Fibroblast of lung (primary cell): ENCODE data around the gene PRUNE2. TPM values are rescaled to one million over a fixed set of nuclear protein-coding genes. Genes with fewer than 3 reads are reported as not detected.

Experiments
- DNase-seq, 2 donors: peaks; one replicate each; pipeline versions ENCODE4 v3.0.0 to v3.0.0-alpha.2; 2010; ENCODE audit warnings: low read depth in 2 of 2
- H2AFZ ChIP-seq: 2 replicates; pipeline ENCODE4 v1.5.1; 2012; ENCODE audit warnings: low read length, control low read depth, inconsistent platforms
- H3K27ac ChIP-seq: 2 replicates; pipeline ENCODE4 v1.5.1; 2011; ENCODE audit warnings: low read length, control low read depth; ENCODE audit not compliant: insufficient read depth
- H3K27me3 ChIP-seq: 2 replicates; pipeline ENCODE4 v1.5.1; 2011; ENCODE audit warnings: mild to moderate bottlenecking, low read length; ENCODE audit not compliant: control insufficient read depth, insufficient read depth
- H3K36me3 ChIP-seq: 2 replicates; pipeline ENCODE4 v1.5.1; 2011; ENCODE audit warnings: low read length; ENCODE audit not compliant: control insufficient read depth, insufficient read depth
- H3K4me1 ChIP-seq: 2 replicates; pipeline ENCODE4 v1.5.1; 2011; ENCODE audit warnings: low read length; ENCODE audit not compliant: control insufficient read depth, insufficient read depth; ENCODE audit errors: extremely low read depth
- H3K4me2 ChIP-seq: 2 replicates; pipeline ENCODE4 v1.5.1; 2011; ENCODE audit warnings: low read length, control low read depth; ENCODE audit not compliant: insufficient read depth; ENCODE audit errors: extremely low read depth
- H3K4me3 ChIP-seq, 4 experiments: fragments of 200-600 bp in 1 of 4; sonication (generic) in 1 of 4; replicated peaks in 1 of 4; 2 replicates each; pipeline ENCODE4 v1.5.1; 2011 to 2016; ENCODE audit warnings: low read length in 4 of 4, low read depth in 3 of 4, mild to moderate bottlenecking in 3 of 4, control low read depth in 2 of 4, inconsistent platforms in 1 of 4, mixed read lengths in 1 of 4; ENCODE audit not compliant: insufficient read depth in 1 of 4; ENCODE audit errors: control extremely low read depth in 1 of 4
- H3K79me2 ChIP-seq: 2 replicates; pipeline ENCODE4 v1.5.1; 2012; ENCODE audit warnings: mild to moderate bottlenecking, low read length, inconsistent platforms; ENCODE audit not compliant: control insufficient read depth, insufficient read depth
- H3K9ac ChIP-seq: 2 replicates; pipeline ENCODE4 v1.5.1; 2011; ENCODE audit warnings: mild to moderate bottlenecking, low read length, control low read depth; ENCODE audit not compliant: insufficient read depth
- H3K9me3 ChIP-seq: 2 replicates; pipeline ENCODE4 v1.5.1; 2012; ENCODE audit warnings: low read depth, low read length; ENCODE audit not compliant: control insufficient read depth, insufficient read depth
- H4K20me1 ChIP-seq: 2 replicates; pipeline ENCODE4 v1.5.1; 2011; ENCODE audit warnings: low read length; ENCODE audit not compliant: control insufficient read depth, insufficient read depth; ENCODE audit errors: extremely low read depth
- CTCF ChIP-seq, 2 donors: IDR thresholded peaks in 1 of 2; conservative IDR thresholded peaks in 1 of 2; 1 replicate in 1 of 2; 2 replicates in 1 of 2; pipeline ENCODE4 v1.5.1; 2011 to 2012; ENCODE audit warnings: low read length in 2 of 2, control low read depth in 1 of 2, inconsistent platforms in 1 of 2, low read depth in 1 of 2, mild to moderate bottlenecking in 1 of 2
- EZH2 ChIP-seq: IDR thresholded peaks from 2 replicates; pipeline ENCODE4 v1.5.1; 2012; ENCODE audit warnings: low read length, control low read depth, mild to moderate bottlenecking; ENCODE audit errors: missing control alignments
- polyA plus RNA-seq, 2 donors: library from polyadenylated mRNA; depleted of rRNA in 1 of 2; stranded (reverse) in 1 of 2; unstranded in 1 of 2; fragments of >200 nt; gene quantifications; 2 replicates each; pipeline ENCODE4 v1.2.1, GENCODE V29; 2011 to 2012; ENCODE audit warnings: missing spikeins in 1 of 2
- total RNA-seq: library from RNA; depleted of rRNA; stranded (reverse); fragments of >200 nt; gene quantifications from 2 replicates; pipeline ENCODE4 v1.2.1, GENCODE V29; 2014

PRUNE2 gene
- total and polyA plus RNA-seq, 2 donors (not counting 1 experiment from before 2014, with no cell fraction given), result 5.4 to 95.6 TPM

GRCh38 chr9:76616780-76617179, 289.1 kb downstream of the PRUNE2 start:
- H3K4me3 ChIP-seq, result no peak overlapping the region
- no peaks in the 10 kb centered on the region for H3K79me2 ChIP-seq
- H3K4me1 ChIP-seq, result peaks cover 13% of the 10 kb centered on the region
- no peaks in the 10 kb centered on the region for H3K36me3 ChIP-seq
- H2AFZ ChIP-seq, result no peak overlapping the region
- H4K20me1 ChIP-seq, result no peaks in the 10 kb centered on the region
- no peak for DNase-seq
- H3K27ac ChIP-seq, result no peak overlapping the region
- H3K27me3 ChIP-seq, result no peaks in the 10 kb centered on the region
- H3K4me2 ChIP-seq, result no peak overlapping the region
- H3K9ac ChIP-seq, result no peak overlapping the region
- TF ChIP-seq CTCF (conservative IDR thresholded peaks at IDR 0.05 in 1 of 2, IDR thresholded peaks at IDR 0.05 in 1 of 2; ENCODE audit: low read depth in 1 of 2, low read length in 2 of 2) (no peak), EZH2 (no peak)
- no peaks in the 10 kb centered on the region for H3K9me3 ChIP-seq

- Histone ChIP-seq H3K4me3 (no peak overlapping the region), H3K4me2 (peak overlapping the region; percentile 4), H3K79me2 (no peaks in the 10 kb centered on the region), H2AFZ (no peak overlapping the region), H3K9ac (no peak overlapping the region), H3K4me1 (peaks cover 13% of the 10 kb centered on the region), H3K36me3 (no peaks in the 10 kb centered on the region), H3K27ac (no peak overlapping the region), H3K9me3 (no peaks in the 10 kb centered on the region), H3K27me3 (no peaks in the 10 kb centered on the region), H4K20me1 (no peaks in the 10 kb centered on the region)
- TF ChIP-seq EZH2 (no peak), CTCF (conservative IDR thresholded peaks at IDR 0.05 in 1 of 2, IDR thresholded peaks at IDR 0.05 in 1 of 2; ENCODE audit: low read depth in 1 of 2, low read length in 2 of 2) (no peak)
- peak in 1 of 2 donors; percentile 29 for DNase-seq
These were observed 290.7 kb downstream of the PRUNE2 start for GRCh38 chr9:76615177-76615603.

GRCh38 chr9:76613974-76614373, 291.9 kb downstream of the PRUNE2 start:
- TF ChIP-seq CTCF (conservative IDR thresholded peaks at IDR 0.05 in 1 of 2, IDR thresholded peaks at IDR 0.05 in 1 of 2; ENCODE audit: low read depth in 1 of 2, low read length in 2 of 2) (no peak), EZH2 (no peak)
- Histone ChIP-seq H3K4me2 (no peak overlapping the region), H4K20me1 (no peaks in the 10 kb centered on the region), H3K9ac (no peak overlapping the region), H3K27ac (no peak overlapping the region), H3K4me1 (peaks cover 11% of the 10 kb centered on the region), H3K4me3 (no peak overlapping the region), H3K36me3 (no peaks in the 10 kb centered on the region), H2AFZ (no peak overlapping the region), H3K27me3 (no peaks in the 10 kb centered on the region), H3K79me2 (no peaks in the 10 kb centered on the region), H3K9me3 (no peaks in the 10 kb centered on the region)
- no peak for DNase-seq
